Measurements from ENCODE around the gene DSCAML1.

DNA sequence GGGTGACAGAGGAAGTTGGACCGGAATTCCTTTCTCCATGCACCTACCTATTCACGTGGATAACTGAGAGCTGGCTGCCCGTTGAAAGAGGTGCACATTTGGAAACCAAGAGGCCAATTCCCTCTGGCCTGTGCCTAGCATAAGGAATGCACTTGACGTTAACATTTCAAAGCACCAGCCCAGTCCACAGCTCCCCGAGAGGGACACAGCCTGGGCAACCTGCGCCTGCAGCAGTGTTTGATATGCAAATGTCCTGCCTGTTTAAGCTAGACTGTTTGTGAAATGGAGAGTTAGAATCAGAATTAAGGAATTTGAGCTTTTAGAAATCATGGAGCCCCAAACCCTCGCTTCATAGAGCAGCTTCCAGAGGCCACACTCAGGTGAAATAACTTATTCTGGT is 126.1 kb downstream of the DSCAML1 start:
- no peak for TF ChIP-seq EZH2 (IDR thresholded peaks at IDR 0.05; ENCODE audit: low read length, unreplicated experiment)
- TF ChIP-seq, protein P1, sequence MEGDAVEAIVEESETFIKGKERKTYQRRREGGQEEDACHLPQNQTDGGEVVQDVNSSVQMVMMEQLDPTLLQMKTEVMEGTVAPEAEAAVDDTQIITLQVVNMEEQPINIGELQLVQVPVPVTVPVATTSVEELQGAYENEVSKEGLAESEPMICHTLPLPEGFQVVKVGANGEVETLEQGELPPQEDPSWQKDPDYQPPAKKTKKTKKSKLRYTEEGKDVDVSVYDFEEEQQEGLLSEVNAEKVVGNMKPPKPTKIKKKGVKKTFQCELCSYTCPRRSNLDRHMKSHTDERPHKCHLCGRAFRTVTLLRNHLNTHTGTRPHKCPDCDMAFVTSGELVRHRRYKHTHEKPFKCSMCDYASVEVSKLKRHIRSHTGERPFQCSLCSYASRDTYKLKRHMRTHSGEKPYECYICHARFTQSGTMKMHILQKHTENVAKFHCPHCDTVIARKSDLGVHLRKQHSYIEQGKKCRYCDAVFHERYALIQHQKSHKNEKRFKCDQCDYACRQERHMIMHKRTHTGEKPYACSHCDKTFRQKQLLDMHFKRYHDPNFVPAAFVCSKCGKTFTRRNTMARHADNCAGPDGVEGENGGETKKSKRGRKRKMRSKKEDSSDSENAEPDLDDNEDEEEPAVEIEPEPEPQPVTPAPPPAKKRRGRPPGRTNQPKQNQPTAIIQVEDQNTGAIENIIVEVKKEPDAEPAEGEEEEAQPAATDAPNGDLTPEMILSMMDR (conservative IDR thresholded peaks at IDR 0.05; ENCODE audit: low read depth, low read length), result no peak
